SH-SY5Y (cell line): ENCODE results near the gene HLCS.

ENCODE experiments used
- GATA2 ChIP-seq: IDR thresholded peaks from 2 replicates; pipeline ENCODE4 v1.6.1; 2011; ENCODE audit warnings: mild to moderate bottlenecking, low read depth, low read length
- GATA3 ChIP-seq: IDR thresholded peaks from 2 replicates; pipeline ENCODE4 v1.6.1; 2011; ENCODE audit warnings: low read depth, mild to moderate bottlenecking, low read length, moderate library complexity

DNA sequence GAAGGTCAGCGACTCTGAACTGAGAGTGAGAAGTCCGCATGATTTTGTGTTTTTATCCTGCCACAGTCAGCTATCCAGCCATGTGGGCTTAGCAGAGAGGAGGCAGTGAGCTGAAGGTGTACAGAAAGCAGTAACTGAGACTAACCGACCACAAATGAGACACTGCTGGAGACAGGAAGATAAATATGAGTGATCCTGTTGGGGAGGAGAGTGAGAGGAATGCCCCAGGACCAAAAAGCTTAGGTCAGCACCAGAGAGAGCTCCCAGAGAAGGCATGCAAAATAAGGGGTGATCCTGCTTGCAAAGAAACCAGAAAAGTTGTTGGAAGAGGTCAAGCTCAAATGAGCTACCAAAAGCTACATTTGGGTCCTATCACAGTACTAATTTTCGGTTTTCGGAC, 63.7 kb downstream of the HLCS start:
- no peak for TF ChIP-seq GATA3
- TF ChIP-seq GATA2: no peak
